Psoas muscle (tissue), 8 donors: ENCODE data around the gene ABCA2. TPM values are rescaled to one million over a fixed set of nuclear protein-coding genes. Genes with fewer than 3 reads are reported as not detected.

Experiments used
- ATAC-seq, 4 donors: fragments of 200-7000 bp; cut with Tn5 transposase; one replicate each; pipeline ENCODE4 v1.9.1; 2020; ENCODE audit warnings: moderate library complexity in 3 of 4, mild to moderate bottlenecking in 2 of 4
- DNase-seq, 2 donors: peaks; one replicate each; pipeline ENCODE4 v3.0.0-alpha.2; 2020
- H3K27ac ChIP-seq: fragments of 200-600 bp; one replicate; pipeline ENCODE4 v1.8.0; 2022
- H3K27me3 ChIP-seq, 3 donors: fragments of 200-600 bp in 1 of 3; one replicate each; pipeline versions ENCODE4 v1.6.1 to v1.8.0; 2013 to 2022; ENCODE audit warnings: low read length in 2 of 3, mild to moderate bottlenecking in 2 of 3, moderate library complexity in 1 of 3; ENCODE audit not compliant: insufficient read depth in 3 of 3
- H3K36me3 ChIP-seq, 2 donors: fragments of 200-600 bp in 1 of 2; one replicate each; pipeline versions ENCODE4 v1.6.1 to v1.8.0; 2013 to 2022; ENCODE audit warnings: low read depth in 1 of 2, mild to moderate bottlenecking in 1 of 2, moderate library complexity in 1 of 2; ENCODE audit not compliant: insufficient read depth in 1 of 2
- H3K4me1 ChIP-seq: fragments of 200-600 bp; one replicate; pipeline ENCODE4 v1.8.0; 2022
- H3K4me3 ChIP-seq: fragments of 200-600 bp; one replicate; pipeline ENCODE4 v1.8.0; 2022; ENCODE audit warnings: mild to moderate bottlenecking
- H3K9me3 ChIP-seq: fragments of 200-600 bp; one replicate; pipeline ENCODE4 v1.8.0; 2022
- CTCF ChIP-seq: fragments of 200-600 bp; IDR thresholded peaks from one replicate; pipeline ENCODE4 v1.8.0; 2022; ENCODE audit warnings: antibody characterized with exemption
- WGBS, 3 donors: extraction: QIAGEN DNeasy Blood & Tissue Kit; methylation state at CpG; one replicate each; pipeline versions ENCODE4 v1.1.6 to v1.1.7; 2013; 5-methylcytosine and 5-hydroxymethylcytosine counted together
- intact Hi-C, 2 donors: fragments of 100-400 bp; cut with DNase I; formaldehyde crosslinking; loops; one replicate each; pipeline versions ENCODE4 v1.11.0 to v1.14.2; 2022
- polyA plus RNA-seq, 3 donors: library from polyadenylated mRNA; stranded (reverse); fragments of 200-250 nt; gene quantifications; one replicate each; pipeline ENCODE4 v1.2.3, GENCODE V29; 2013
- total RNA-seq, 4 donors: library from RNA; stranded (reverse); fragmentation: NEBNext Ultra II Directional in 2 of 4; extraction: Animal tissue kit (Norgen Biotek cat#: 25700) in 2 of 4; gene quantifications; one replicate each; pipeline versions ENCODE4 v1.2.1 to v1.2.4, GENCODE V29; 2021 to 2023
- donor health status: healthy with polysubstance abuse.
- donor health status: DM: no; HTN: no; CAD: no; lungs with moderate emphysema.
- donor health status: Bipolar disorder and iron deficiency.
- donor health status: healthy.
- donor health status: DM: yes; HTN: yes; CAD: no.
- donor health status: DM: no; HTN: no; CAD: no.
- donor health status: DM: no; HTN: no; CAD: no.
- donor health status: DM: yes; HTN: yes; CAD: no.

Gene ABCA2
- total and polyA plus RNA-seq, 7 donors = 6.9 to 23.5 (median 12.2) TPM

GRCh38 chr9:137021568-137021978, 6.5 kb downstream of the ABCA2 start:
- intact Hi-C loops = loop anchor here in 1 of 2 donors (10.0 kb wide), 1 partner anchor 177 kb away; the partner anchor contains the start of genes AJM1 and PHPT1

GRCh38 chr9:137020771-137021567, 7.1 kb downstream of the ABCA2 start:
- H3K36me3 ChIP-seq = peaks cover 0 to 38% of the 10 kb centered on the region in 2 donors
- no peaks in the 10 kb centered on the region for H3K4me1 ChIP-seq
- H3K27me3 ChIP-seq = no peaks in the 10 kb centered on the region
- 93 to 97% (median 96%) methylated on average over 28 to 32 of the region's 32 CpGs for WGBS, 3 donors
- intact Hi-C loops = loop anchor here in 1 of 2 donors (10.0 kb wide), 1 partner anchor 176 kb away; the partner anchor contains the start of genes AJM1 and PHPT1
- H3K4me3 ChIP-seq = no peak overlapping the region
- ATAC-seq (no peak), DNase-seq (no peak)
- TF ChIP-seq CTCF = no peak
- H3K9me3 ChIP-seq = no peaks in the 10 kb centered on the region
- H3K27ac ChIP-seq = no peak overlapping the region

More at GRCh38 chr9:137021568-137021978, 6.5 kb downstream of the ABCA2 start:
- no peaks in the 10 kb centered on the region for H3K27me3 ChIP-seq
- no peak for TF ChIP-seq CTCF
- peaks cover 4% of the 10 kb centered on the region for H3K4me1 ChIP-seq
- H3K4me3 ChIP-seq = no peak overlapping the region
- no peak overlapping the region for H3K27ac ChIP-seq
- ATAC-seq = no peak
- H3K9me3 ChIP-seq = no peaks in the 10 kb centered on the region
- DNase-seq = no peak
- WGBS, 3 donors = 86 to 89% (median 88%) methylated on average over 6 of the region's 6 CpGs
- peaks cover 0 to 32% of the 10 kb centered on the region in 2 donors for H3K36me3 ChIP-seq

- Histone ChIP-seq H3K27ac (no peak overlapping the region), H3K27me3 (no peaks in the 10 kb centered on the region), H3K4me1 (no peaks in the 10 kb centered on the region), H3K9me3 (no peaks in the 10 kb centered on the region), H3K4me3 (no peak overlapping the region), H3K36me3 (peaks cover 0 to 47% of the 10 kb centered on the region in 2 donors)
- WGBS, 3 donors = 92 to 93% (median 92%) methylated on average over 32 to 34 of the region's 34 CpGs
- ATAC-seq = no peak
- DNase-seq = no peak
- intact Hi-C loops = loop anchor here in 1 of 2 donors (10.0 kb wide), 1 partner anchor 175 kb away; the partner anchor contains the start of genes AJM1 and PHPT1
- TF ChIP-seq CTCF = no peak
Measured at GRCh38 chr9:137019891-137020683, 8.0 kb downstream of the ABCA2 start.

- Histone ChIP-seq H3K27me3 (no peaks in the 10 kb centered on the region), H3K4me1 (no peaks in the 10 kb centered on the region), H3K9me3 (no peaks in the 10 kb centered on the region), H3K4me3 (no peak overlapping the region), H3K36me3 (peaks cover 0 to 58% of the 10 kb centered on the region in 2 donors), H3K27ac (no peak overlapping the region)
- TF ChIP-seq CTCF = no peak
- ATAC-seq (no peak), DNase-seq (no peak)
- WGBS, 3 donors = 88 to 95% (median 92%) methylated on average over 33 to 36 of the region's 36 CpGs
- intact Hi-C loops = no loop called here
Measured at GRCh38 chr9:137018761-137019559, 9.1 kb downstream of the ABCA2 start.
